Heart left ventricle (tissue), 16 donors: Measurements from ENCODE around the gene C16orf90. TPM values are rescaled to one million over a fixed set of nuclear protein-coding genes. Genes with fewer than 3 reads are reported as not detected.

Experiments
- ATAC-seq, 4 donors: fragments of 200-7000 bp; cut with Tn5 transposase; one replicate each; pipeline ENCODE4 v1.9.1; 2020 to 2022; ENCODE audit warnings: moderate library complexity in 4 of 4, mild to moderate bottlenecking in 3 of 4, moderate number of reproducible peaks in 1 of 4
- DNase-seq, 5 donors: peaks; one replicate each; pipeline ENCODE4 v3.0.0-alpha.2; 2020
- H3K27ac ChIP-seq, 12 donors: fragments of 200-600 bp; sonication (generic) in 4 of 12; one replicate each; pipeline versions ENCODE4 v1.5.0 to v1.8.0; 2016 to 2022; ENCODE audit warnings: mild to moderate bottlenecking in 2 of 12
- H3K27me3 ChIP-seq, 9 donors: fragments of 200-600 bp; sonication (generic) in 2 of 9; one replicate each; pipeline versions ENCODE4 v1.5.1 to v1.8.0; 2016 to 2022; ENCODE audit warnings: mild to moderate bottlenecking in 3 of 9
- H3K36me3 ChIP-seq, 9 donors: fragments of 200-600 bp; sonication (generic) in 2 of 9; one replicate each; pipeline versions ENCODE4 v1.5.0 to v1.8.0; 2018 to 2022; ENCODE audit warnings: mild to moderate bottlenecking in 2 of 9
- H3K4me1 ChIP-seq, 12 donors: fragments of 200-600 bp; sonication (generic) in 4 of 12; one replicate each; pipeline versions ENCODE4 v1.5.0 to v1.8.0; 2016 to 2022; ENCODE audit warnings: mild to moderate bottlenecking in 3 of 12
- H3K4me3 ChIP-seq, 12 donors: fragments of 200-600 bp; sonication (generic) in 4 of 12; one replicate each; pipeline versions ENCODE4 v1.5.0 to v1.8.0; 2017 to 2022; ENCODE audit warnings: mild to moderate bottlenecking in 9 of 12, moderate library complexity in 4 of 12
- H3K9me3 ChIP-seq, 12 donors: fragments of 200-600 bp; sonication (generic) in 4 of 12; one replicate each; pipeline versions ENCODE4 v1.5.0 to v1.8.0; 2016 to 2022; ENCODE audit warnings: mild to moderate bottlenecking in 1 of 12
- CTCF ChIP-seq, 12 donors: fragments of 200-600 bp; sonication (generic) in 4 of 12; IDR thresholded peaks; one replicate each; pipeline versions ENCODE4 v1.5.0 to v1.8.0; 2018 to 2022; ENCODE audit warnings: antibody characterized with exemption in 12 of 12, mild to moderate bottlenecking in 5 of 12
- POLR2A ChIP-seq, 2 donors: fragments of 450-650 bp; IDR thresholded peaks; one replicate each; pipeline ENCODE4 v1.6.1; 2017; ENCODE audit warnings: antibody characterized with exemption in 2 of 2, mild to moderate bottlenecking in 2 of 2, moderate library complexity in 2 of 2
- WGBS, 4 donors: extraction: QIAGEN DNeasy Blood & Tissue Kit in 2 of 4; methylation state at CpG; one replicate each; pipeline versions ENCODE4 v1.1.5 to v1.1.7; 2013 to 2018; 5-methylcytosine and 5-hydroxymethylcytosine counted together
- intact Hi-C, 10 donors: fragments of 100-400 bp; cut with DNase I; formaldehyde crosslinking; loops; one replicate each; pipeline versions ENCODE4 v1.11.1 to v1.14.2; 2022
- polyA plus RNA-seq, 2 donors: library from polyadenylated mRNA; stranded (reverse); fragments of 200-250 nt; gene quantifications; one replicate each; pipeline ENCODE4 v1.2.3, GENCODE V29; 2013
- total RNA-seq, 9 donors: library from RNA; depleted of rRNA in 2 of 9; stranded (reverse); fragments of >200 nt in 2 of 9; fragmentation: NEBNext Ultra II Directional in 3 of 9; extraction: Animal tissue kit (Norgen Biotek cat#: 25700) in 3 of 9; gene quantifications; one replicate each; pipeline versions ENCODE4 v1.1.0 to v1.2.4, GENCODE V29; 2016 to 2023
- donor health status: ischemic (EF 13 %, LVEDD 7.1; RV severe dilation, severe dysfunction).
- donor health status: healthy with polysubstance abuse.
- donor health status: DM: no; HTN: yes; CAD: no.
- donor health status: DM: no; HTN: no; CAD: no.
- donor health status: ischemic (EF 25% LVEDD 6.9; RV normal size, moderate dysfunction).
- donor health status: ischemic (EF 25% LVEDD 5.7; RV mildly dilated, moderate dysfunction).
- donor health status: healthy.
- donor health status: DM: yes; HTN: yes; CAD: no.
- donor health status: ischemic (EF 35%, LVEDD 5.7; RV mildly dilated, moderate dysfunction).
- donor health status: nonischemic (EF 11% LVEDD 7.7; RV severe dilation, severe dysfunction).
- donor health status: DM: yes; HTN: yes; CAD: no.
- donor health status: PGD.
- donor health status: ischemic (EF 29% LVEDD 5.4; RV normal size, mild dysfunction).
- donor health status: nonischemic (EF 23%, LVEDD 6.1; RV moderate dilation, normal function).

The C16orf90 gene
- total and polyA plus RNA-seq, 11 donors, result not detected

DNA sequence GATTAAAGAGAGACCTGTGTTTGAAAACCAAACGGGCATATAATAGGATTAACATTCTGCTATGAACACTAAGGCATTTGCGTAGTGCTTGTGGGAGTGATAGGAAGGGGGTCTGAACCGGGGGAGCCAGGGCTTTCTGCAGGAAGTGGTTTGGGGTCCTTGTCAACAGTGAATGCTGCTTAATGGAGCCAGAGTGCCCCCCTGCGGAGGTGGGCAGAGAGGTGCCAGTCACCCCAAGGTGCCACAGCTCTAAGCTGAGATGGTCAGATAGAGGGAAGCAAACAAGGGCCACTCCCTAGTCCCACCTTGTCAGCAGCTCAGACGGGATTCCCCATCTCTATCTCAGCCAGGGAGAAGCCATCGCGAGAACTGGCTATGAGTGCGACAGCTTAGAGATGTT, 34.1 kb downstream of the C16orf90 start:
- Histone ChIP-seq H3K4me3 (no peak overlapping the region), H3K36me3 (peaks cover 0 to 9% (median 4%) of the 10 kb centered on the region in 9 donors), H3K27ac (peak overlapping the region in 5 of 12 donors; percentile 4 to 28 (median 16)), H3K27me3 (no peaks in the 10 kb centered on the region), H3K4me1 (peaks cover 13 to 87% (median 66%) of the 10 kb centered on the region in 12 donors), H3K9me3 (no peaks in the 10 kb centered on the region)
- WGBS, 4 donors, result 45 to 54% (median 50%) methylated on average over 8 of the region's 8 CpGs
- TF ChIP-seq CTCF (IDR thresholded peaks at IDR 0.05) (peak in 2 of 12 donors; percentile 4 to 7), POLR2A (IDR thresholded peaks at IDR 0.05) (no peak)
- intact Hi-C loops, result no loop called here
- DNase-seq, result peak in 1 of 5 donors; percentile 24
- no peak for ATAC-seq

GRCh38 chr16:3460585-3460984, 34.7 kb downstream of the C16orf90 start:
- intact Hi-C loops, result no loop called here

GRCh38 chr16:3460121-3460520, 35.2 kb downstream of the C16orf90 start:
- TF ChIP-seq CTCF (IDR thresholded peaks at IDR 0.05) (no peak), POLR2A (IDR thresholded peaks at IDR 0.05) (no peak)
- peaks cover 13 to 85% (median 69%) of the 10 kb centered on the region in 12 donors for H3K4me1 ChIP-seq
- DNase-seq, result no peak
- H3K27me3 ChIP-seq, result no peaks in the 10 kb centered on the region
- 63 to 71% (median 66%) methylated on average over 7 of the region's 7 CpGs for WGBS, 4 donors
- no peaks in the 10 kb centered on the region for H3K36me3 ChIP-seq
- no peaks in the 10 kb centered on the region for H3K9me3 ChIP-seq
- ATAC-seq, result no peak
- H3K27ac ChIP-seq, result peak overlapping the region; percentile 26 to 99 (median 98)
- H3K4me3 ChIP-seq, result peak overlapping the region in 5 of 12 donors; percentile 21 to 99 (median 78)
- intact Hi-C loops, result no loop called here

More at GRCh38 chr16:3460585-3460984, 34.7 kb downstream of the C16orf90 start:
- Histone ChIP-seq H3K36me3 (peaks cover 0 to 4% (median 0%) of the 10 kb centered on the region in 9 donors), H3K4me3 (peak overlapping the region in 1 of 12 donors; percentile 89), H3K27ac (peak overlapping the region in 9 of 12 donors; percentile 26 to 99 (median 97)), H3K4me1 (peaks cover 13 to 87% (median 67%) of the 10 kb centered on the region in 12 donors), H3K9me3 (no peaks in the 10 kb centered on the region), H3K27me3 (no peaks in the 10 kb centered on the region)
- no peak for ATAC-seq
- WGBS, 4 donors, result 75 to 82% (median 77%) methylated on average over 8 of the region's 8 CpGs
- TF ChIP-seq POLR2A (IDR thresholded peaks at IDR 0.05) (no peak), CTCF (IDR thresholded peaks at IDR 0.05) (no peak)
- DNase-seq, result peak in 1 of 5 donors; percentile 9

- Histone ChIP-seq H3K4me3 (peak overlapping the region in 11 of 12 donors; percentile 74 to 99 (median 79)), H3K4me1 (peaks cover 16 to 79% (median 68%) of the 10 kb centered on the region in 12 donors), H3K27ac (peak overlapping the region; percentile 94 to 99 (median 98)), H3K9me3 (no peaks in the 10 kb centered on the region), H3K27me3 (no peaks in the 10 kb centered on the region), H3K36me3 (no peaks in the 10 kb centered on the region)
- WGBS, 4 donors, result 35 to 43% (median 41%) methylated on average over 9 of the region's 9 CpGs
- DNase-seq (no peak), ATAC-seq (peak in 3 of 4 donors; percentile 4 to 43 (median 9))
- intact Hi-C loops, result loop anchor here in 9 of 10 donors (2.0 to 10.0 kb wide), 11 partner anchors 41 to 405 kb away; partner anchors contain the start of genes ZNF174 (in 6 of the 9), ZSCAN32 (in 6 of the 9), TIGD7 (in 3 of the 9) and ZNF263 (in 3 of the 9)
- TF ChIP-seq CTCF (IDR thresholded peaks at IDR 0.05), result no peak
- TF ChIP-seq POLR2A (IDR thresholded peaks at IDR 0.05), result no peak
Measured at GRCh38 chr16:3459401-3460090, 35.7 kb downstream of the C16orf90 start.
